Measurements from ENCODE around the gene MFRP.

MFRP gene

DNA sequence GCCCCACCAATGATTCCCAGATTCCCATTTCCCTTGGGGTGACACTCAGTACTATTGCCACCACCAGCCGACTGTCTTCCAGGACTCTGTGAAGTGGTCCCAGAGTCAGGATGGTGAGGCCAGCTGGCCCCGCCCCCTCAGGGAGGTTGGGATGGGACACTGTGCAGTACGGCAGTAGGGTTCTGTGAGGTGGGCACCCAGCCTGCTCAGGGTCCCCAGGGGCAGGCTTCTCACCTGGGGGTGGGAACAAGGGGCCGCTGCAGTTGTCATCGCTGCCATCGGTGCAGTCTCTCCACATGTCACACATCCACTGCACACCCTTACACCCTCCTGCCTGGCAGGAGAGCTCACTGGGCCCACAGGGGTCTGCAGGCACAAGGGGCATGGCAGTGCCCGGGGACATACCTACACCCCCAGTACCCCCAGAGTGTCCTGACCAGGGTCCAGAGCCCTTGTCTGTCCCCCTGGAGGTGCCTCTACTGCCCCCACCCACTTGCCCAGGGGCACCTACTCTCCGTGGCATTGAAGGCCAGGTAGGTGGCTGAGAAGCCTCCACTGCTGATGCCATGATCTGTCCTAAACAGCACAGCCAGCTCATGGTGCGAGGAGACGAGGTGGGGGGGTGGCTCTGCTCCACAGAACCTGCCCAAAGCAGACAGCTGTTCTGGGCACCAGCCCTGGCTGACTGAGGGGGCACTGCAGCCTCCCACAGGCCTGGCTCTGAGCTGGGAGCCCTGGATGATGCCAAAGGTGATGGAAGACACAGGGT is 4.0 kb downstream of the MFRP start:
- TF ChIP-seq, protein P1, sequence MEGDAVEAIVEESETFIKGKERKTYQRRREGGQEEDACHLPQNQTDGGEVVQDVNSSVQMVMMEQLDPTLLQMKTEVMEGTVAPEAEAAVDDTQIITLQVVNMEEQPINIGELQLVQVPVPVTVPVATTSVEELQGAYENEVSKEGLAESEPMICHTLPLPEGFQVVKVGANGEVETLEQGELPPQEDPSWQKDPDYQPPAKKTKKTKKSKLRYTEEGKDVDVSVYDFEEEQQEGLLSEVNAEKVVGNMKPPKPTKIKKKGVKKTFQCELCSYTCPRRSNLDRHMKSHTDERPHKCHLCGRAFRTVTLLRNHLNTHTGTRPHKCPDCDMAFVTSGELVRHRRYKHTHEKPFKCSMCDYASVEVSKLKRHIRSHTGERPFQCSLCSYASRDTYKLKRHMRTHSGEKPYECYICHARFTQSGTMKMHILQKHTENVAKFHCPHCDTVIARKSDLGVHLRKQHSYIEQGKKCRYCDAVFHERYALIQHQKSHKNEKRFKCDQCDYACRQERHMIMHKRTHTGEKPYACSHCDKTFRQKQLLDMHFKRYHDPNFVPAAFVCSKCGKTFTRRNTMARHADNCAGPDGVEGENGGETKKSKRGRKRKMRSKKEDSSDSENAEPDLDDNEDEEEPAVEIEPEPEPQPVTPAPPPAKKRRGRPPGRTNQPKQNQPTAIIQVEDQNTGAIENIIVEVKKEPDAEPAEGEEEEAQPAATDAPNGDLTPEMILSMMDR (IDR thresholded peaks at IDR 0.05; ENCODE audit: low read depth, low read length, missing control alignments) = no peak
- DNase-seq (ENCODE audit: low read depth) = no peak
- no peak overlapping the region for H3K4me3 ChIP-seq (ENCODE audit: low read depth, low read length)
- in situ Hi-C loops (cut with HindIII; ENCODE audit: low sequenced_read_pairs) = no loop called here

GRCh38 chr11:119342023-119342300 is 4.5 kb downstream of the MFRP start:
- H3K4me3 ChIP-seq (ENCODE audit: low read depth, low read length) = no peak overlapping the region
- in situ Hi-C loops (cut with HindIII; ENCODE audit: low sequenced_read_pairs) = no loop called here
- TF ChIP-seq, protein P1 (IDR thresholded peaks at IDR 0.05; ENCODE audit: low read depth, low read length, missing control alignments) = no peak
- no peak for DNase-seq (ENCODE audit: low read depth)

DNA sequence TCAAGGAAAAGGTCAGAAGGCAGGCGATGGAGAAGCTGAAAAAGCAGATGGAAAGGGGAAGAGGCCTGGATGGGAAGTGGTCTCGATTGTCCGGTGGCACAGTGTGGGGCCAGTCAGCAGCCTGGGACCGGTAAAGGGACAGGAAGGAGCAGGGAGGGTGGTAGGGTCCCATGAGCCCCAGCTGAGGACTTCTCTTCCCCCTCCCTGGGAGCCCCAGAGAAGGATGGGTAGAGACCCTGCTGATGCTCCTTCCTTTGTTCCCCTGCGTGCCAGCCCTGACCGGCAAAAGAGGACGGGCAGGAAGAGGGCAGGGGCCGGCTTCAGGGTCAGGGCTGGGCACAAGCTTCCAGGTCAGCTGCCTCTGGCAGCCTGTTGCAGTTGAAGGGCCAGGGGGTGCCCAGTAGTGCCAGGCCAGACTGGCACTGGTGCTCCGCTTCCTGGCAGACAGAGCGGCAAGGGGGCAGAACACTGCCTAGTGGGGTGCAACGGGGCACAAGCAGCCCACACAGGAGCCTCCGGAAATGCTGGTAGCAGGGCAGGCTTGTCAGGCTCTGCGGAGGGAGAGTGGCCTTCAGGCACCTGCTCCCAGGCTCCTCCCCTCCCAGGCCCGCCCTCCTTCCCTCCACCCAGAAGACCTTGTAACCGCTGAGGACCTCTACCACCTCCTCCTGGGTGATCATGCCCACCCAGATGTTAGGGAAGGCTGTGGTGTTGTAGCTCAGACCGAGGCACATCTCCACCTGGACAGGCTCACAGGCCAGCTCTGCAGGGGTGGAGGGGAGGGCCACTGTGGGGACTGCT is 5.1 kb downstream of the MFRP start:
- in situ Hi-C loops (cut with HindIII; ENCODE audit: low sequenced_read_pairs) = no loop called here
- TF ChIP-seq, protein P1 (IDR thresholded peaks at IDR 0.05; ENCODE audit: low read depth, low read length, missing control alignments) = no peak
- no peak for DNase-seq (ENCODE audit: low read depth)
- peak overlapping the region; percentile 50 for H3K4me3 ChIP-seq (ENCODE audit: low read depth, low read length)

DNA sequence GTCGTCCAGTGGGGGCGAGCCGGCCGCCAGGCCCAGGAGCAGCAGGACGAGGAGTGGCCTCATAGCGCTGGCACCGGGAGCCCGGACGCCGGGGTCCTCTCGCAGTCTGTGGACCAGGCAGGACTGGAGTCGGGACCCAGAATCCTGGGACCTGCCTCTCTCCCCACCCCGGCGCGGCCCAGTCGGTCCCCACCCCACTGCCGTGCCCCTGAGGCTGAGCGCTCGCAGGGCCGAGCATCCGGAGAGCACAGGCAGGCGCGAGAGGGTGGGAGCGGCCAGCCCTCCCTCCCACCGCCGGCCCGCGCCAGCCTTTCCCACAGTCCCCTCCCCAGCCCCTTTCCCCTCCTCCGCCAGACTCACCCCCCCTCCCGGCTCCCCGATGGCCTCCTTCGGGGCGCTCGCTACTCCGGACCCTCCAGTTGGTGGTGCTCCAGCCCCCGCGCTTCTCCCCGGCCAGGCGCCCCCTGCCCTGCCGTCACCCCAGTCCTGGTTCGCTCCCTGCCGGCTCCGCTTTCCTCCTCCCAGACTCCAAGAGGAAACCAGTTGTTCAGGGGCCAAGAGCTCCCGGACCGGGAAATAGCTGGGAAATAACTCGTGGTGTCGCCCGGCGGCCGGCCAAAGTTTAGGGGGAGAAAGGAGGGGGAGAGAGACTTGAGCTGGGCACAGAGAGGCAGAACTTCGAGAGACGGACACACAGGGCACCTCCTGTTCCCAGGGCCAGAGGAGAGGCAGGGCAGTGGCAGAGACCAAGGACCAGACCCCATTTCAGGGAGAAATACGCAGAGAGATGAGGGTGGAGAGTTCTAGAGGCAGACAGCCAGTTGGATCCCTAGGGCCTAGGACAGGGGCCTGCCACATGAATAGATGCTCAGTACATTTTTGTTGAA is 5.9 kb downstream of the MFRP start, which contains the start of gene C1QTNF5:
TSS of gene C1QTNF5 (minus strand) at position 549 of the 887 bp plus-strand sequence. CDS start at position 63, 486 bp downstream.
- peak; percentile 64 for DNase-seq (ENCODE audit: low read depth)
- TF ChIP-seq, protein P1 (IDR thresholded peaks at IDR 0.05; ENCODE audit: low read depth, low read length, missing control alignments) = no peak
- peak within 1 kb of the TSS; percentile 50 for H3K4me3 ChIP-seq (ENCODE audit: low read depth, low read length)
- in situ Hi-C loops (cut with HindIII; ENCODE audit: low sequenced_read_pairs) = no loop called here

DNA sequence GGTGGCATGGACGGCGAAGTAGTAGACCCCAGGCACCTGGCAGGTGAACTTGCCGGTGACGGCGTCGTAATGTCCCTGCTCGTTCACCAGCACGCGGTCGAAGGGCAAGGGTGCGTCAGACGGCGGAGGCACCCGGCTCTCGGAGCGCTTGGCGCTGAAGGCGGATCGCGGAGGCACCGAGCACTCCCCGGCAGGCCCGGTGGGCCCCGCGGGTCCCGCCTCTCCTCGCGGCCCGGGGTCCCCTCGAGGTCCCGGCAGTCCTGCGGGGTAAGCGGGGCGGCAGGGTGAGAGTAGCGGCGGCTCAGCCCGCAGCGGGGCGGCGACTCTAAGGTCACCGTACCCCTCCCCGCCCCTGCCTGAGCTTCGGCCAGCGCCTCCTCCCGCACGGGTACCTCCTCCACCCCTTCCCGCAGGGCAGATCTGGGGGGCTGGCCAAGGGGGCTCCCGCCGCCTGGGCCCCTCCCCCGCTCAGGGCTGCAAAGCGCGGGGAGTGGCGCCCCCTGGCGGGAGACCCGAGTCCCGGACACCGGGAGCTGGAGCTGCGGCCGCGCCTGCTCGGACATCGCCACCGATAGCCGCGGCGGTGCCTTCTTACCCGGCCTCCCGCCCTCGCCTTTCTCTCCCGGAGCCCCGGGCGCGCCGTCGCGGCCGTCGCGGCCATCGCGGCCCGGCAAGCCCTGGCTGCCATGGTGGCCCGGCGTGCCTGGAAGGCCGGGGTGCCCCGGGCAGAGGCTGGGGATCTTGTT is 6.7 kb downstream of the MFRP start:
- peak overlapping the region; percentile 50 for H3K4me3 ChIP-seq (ENCODE audit: low read depth, low read length)
- TF ChIP-seq, protein P1 (IDR thresholded peaks at IDR 0.05; ENCODE audit: low read depth, low read length, missing control alignments) = peak; percentile 79
- in situ Hi-C loops (cut with HindIII; ENCODE audit: low sequenced_read_pairs) = no loop called here
- DNase-seq (ENCODE audit: low read depth) = no peak
